ENCODE measurements around the gene GALP. TPM values are rescaled to one million over a fixed set of nuclear protein-coding genes. Genes with fewer than 3 reads are reported as not detected.

Gene GALP
- total RNA-seq, 1 donor, result not detected

Small RNAs within 50 kb of the gene (small RNA-seq; reads per million reads assigned to genes)
- not detected for gene AC024580.2

Other genes starting within 250 kb of the GALP start
- not detected for gene NLRP13, start 243.7 kb upstream of the GALP start, total RNA-seq
- not detected for gene NLRP8, start 228.2 kb upstream of the GALP start, total RNA-seq
- gene NLRP5, start 189.2 kb upstream of the GALP start, total RNA-seq, result not detected
- gene ZNF787, start 54.7 kb upstream of the GALP start, total RNA-seq, result 40.1 TPM
- gene ZNF444, start 34.7 kb upstream of the GALP start, total RNA-seq, result 12.1 TPM
- gene ZSCAN5B, start 21.8 kb downstream of the GALP start, total RNA-seq, result not detected
- not detected for gene ZSCAN5C, start 26.3 kb downstream of the GALP start, total RNA-seq
- not detected for gene EDDM13, start 96.7 kb downstream of the GALP start, total RNA-seq
- gene ZSCAN5A, start 138.8 kb downstream of the GALP start, total RNA-seq, result 11.3 TPM
- 3.0 TPM for gene ZNF582, start 217.5 kb downstream of the GALP start, total RNA-seq
- 3.5 TPM for gene ZNF583, start 228.3 kb downstream of the GALP start, total RNA-seq